Measurements from ENCODE around the gene FSD1L. TPM values are rescaled to one million over a fixed set of nuclear protein-coding genes. Genes with fewer than 3 reads are reported as not detected.

Gene FSD1L
- polyA plus RNA-seq, 3 donors = 0.96 to 3.2 (median 1.5) TPM

GRCh38 chr9:105415662-105415980 lies 32.2 kb upstream of the FSD1L start:
- H3K4me2 ChIP-seq (replicated peaks; ENCODE audit: extremely low read depth, low read length, poor library complexity, severe bottlenecking) = no peak overlapping the region
- H3K4me1 ChIP-seq (ENCODE audit: control insufficient read depth in 1 of 2, insufficient read depth in 2 of 2, low read length in 2 of 2) = peaks cover 13 to 15% of the 10 kb centered on the region in 2 donors
- H3K9me3 Mint-ChIP-seq = peaks cover 0 to 4% (median 0%) of the 10 kb centered on the region in 7 donors
- H3K4me1 Mint-ChIP-seq = peaks cover 19% of the 10 kb centered on the region
- H3K36me3 ChIP-seq (replicated peaks in 1 of 2; ENCODE audit: control insufficient read depth in 1 of 2, insufficient read depth in 2 of 2, low read length in 2 of 2) = no peaks in the 10 kb centered on the region
- intact Hi-C loops (cut with micrococcal nuclease) = loop anchor here (2.0 to 5.0 kb wide), 2 partner anchors 253 to 255 kb away; no protein-coding TSS in a partner anchor
- no peak overlapping the region for H3K4me3 ChIP-seq (replicated peaks in 1 of 3; ENCODE audit: low read depth in 2 of 3, low read length in 3 of 3)
- WGBS (ENCODE audit: insufficient coverage) = no CpG with 5 or more reads among the region's 8 CpGs
- H3K27ac ChIP-seq (ENCODE audit: low read depth in 1 of 2, low read length in 2 of 2) = no peak overlapping the region
- H3K9me3 ChIP-seq (replicated peaks in 1 of 2; ENCODE audit: control insufficient read depth in 1 of 2, insufficient read depth in 1 of 2, low read length in 2 of 2) = no peaks in the 10 kb centered on the region
- no peaks in the 10 kb centered on the region for H3K79me2 ChIP-seq (ENCODE audit: insufficient read depth, low read length)
- DNase-seq = no peak
- H3K4me3 Mint-ChIP-seq = no peak overlapping the region
- peak; percentile 55 for TF ChIP-seq CTCF (IDR thresholded peaks at IDR 0.05)
- H3K27me3 Mint-ChIP-seq (ENCODE audit: low read depth in 3 of 3) = peaks cover 0 to 2% (median 0%) of the 10 kb centered on the region in 3 donors
- H2AFZ ChIP-seq (ENCODE audit: insufficient read depth, low read depth, low read length, poor library complexity, severe bottlenecking) = no peak overlapping the region
- no peaks in the 10 kb centered on the region for H3K27me3 ChIP-seq (ENCODE audit: control insufficient read depth in 2 of 2, insufficient read depth in 2 of 2, low read length in 2 of 2)
- H4K20me1 ChIP-seq (ENCODE audit: insufficient read depth, low read length) = no peaks in the 10 kb centered on the region
- H3K36me3 Mint-ChIP-seq = no peaks in the 10 kb centered on the region
- H3K27ac Mint-ChIP-seq = no peak overlapping the region
- no peak overlapping the region for H3K9ac ChIP-seq (ENCODE audit: insufficient read depth, low read length, poor library complexity, severe bottlenecking)

- H3K9me3 ChIP-seq (replicated peaks in 1 of 2; ENCODE audit: control insufficient read depth in 1 of 2, insufficient read depth in 1 of 2, low read length in 2 of 2) = no peaks in the 10 kb centered on the region
- no peaks in the 10 kb centered on the region for H3K27me3 ChIP-seq (ENCODE audit: control insufficient read depth in 2 of 2, insufficient read depth in 2 of 2, low read length in 2 of 2)
- no peak overlapping the region for H3K9ac ChIP-seq (ENCODE audit: insufficient read depth, low read length, poor library complexity, severe bottlenecking)
- Mint-ChIP-seq H3K27ac (peak overlapping the region in 1 of 7 donors; percentile 18), H3K9me3 (peaks cover 0 to 1% (median 0%) of the 10 kb centered on the region in 7 donors), H3K4me1 (peaks cover 19% of the 10 kb centered on the region), H3K4me3 (no peak overlapping the region), H3K27me3 (ENCODE audit: low read depth in 3 of 3) (peaks cover 0 to 2% (median 0%) of the 10 kb centered on the region in 3 donors), H3K36me3 (no peaks in the 10 kb centered on the region)
- intact Hi-C loops (cut with micrococcal nuclease) = loop anchor here in 1 of 2 donors (5.0 kb wide), 1 partner anchor 255 kb away; no protein-coding TSS in a partner anchor
- no peak for DNase-seq
- H4K20me1 ChIP-seq (ENCODE audit: insufficient read depth, low read length) = no peaks in the 10 kb centered on the region
- no peak overlapping the region for H3K4me3 ChIP-seq (replicated peaks in 1 of 3; ENCODE audit: low read depth in 2 of 3, low read length in 3 of 3)
- H3K4me1 ChIP-seq (ENCODE audit: control insufficient read depth in 1 of 2, insufficient read depth in 2 of 2, low read length in 2 of 2) = peaks cover 13 to 15% of the 10 kb centered on the region in 2 donors
- 100% methylated on average over 1 of the region's 1 CpG for WGBS (ENCODE audit: insufficient coverage)
- no peak overlapping the region for H3K4me2 ChIP-seq (replicated peaks; ENCODE audit: extremely low read depth, low read length, poor library complexity, severe bottlenecking)
- H2AFZ ChIP-seq (ENCODE audit: insufficient read depth, low read depth, low read length, poor library complexity, severe bottlenecking) = no peak overlapping the region
- no peaks in the 10 kb centered on the region for H3K36me3 ChIP-seq (replicated peaks in 1 of 2; ENCODE audit: control insufficient read depth in 1 of 2, insufficient read depth in 2 of 2, low read length in 2 of 2)
- no peak overlapping the region for H3K27ac ChIP-seq (ENCODE audit: low read depth in 1 of 2, low read length in 2 of 2)
- no peak for TF ChIP-seq CTCF (IDR thresholded peaks at IDR 0.05)
- H3K79me2 ChIP-seq (ENCODE audit: insufficient read depth, low read length) = no peaks in the 10 kb centered on the region
These were observed 31.0 kb upstream of the FSD1L start for GRCh38 chr9:105416840-105417239.
